ENCODE results near the gene GPRC5C.

GPRC5C gene

DNA sequence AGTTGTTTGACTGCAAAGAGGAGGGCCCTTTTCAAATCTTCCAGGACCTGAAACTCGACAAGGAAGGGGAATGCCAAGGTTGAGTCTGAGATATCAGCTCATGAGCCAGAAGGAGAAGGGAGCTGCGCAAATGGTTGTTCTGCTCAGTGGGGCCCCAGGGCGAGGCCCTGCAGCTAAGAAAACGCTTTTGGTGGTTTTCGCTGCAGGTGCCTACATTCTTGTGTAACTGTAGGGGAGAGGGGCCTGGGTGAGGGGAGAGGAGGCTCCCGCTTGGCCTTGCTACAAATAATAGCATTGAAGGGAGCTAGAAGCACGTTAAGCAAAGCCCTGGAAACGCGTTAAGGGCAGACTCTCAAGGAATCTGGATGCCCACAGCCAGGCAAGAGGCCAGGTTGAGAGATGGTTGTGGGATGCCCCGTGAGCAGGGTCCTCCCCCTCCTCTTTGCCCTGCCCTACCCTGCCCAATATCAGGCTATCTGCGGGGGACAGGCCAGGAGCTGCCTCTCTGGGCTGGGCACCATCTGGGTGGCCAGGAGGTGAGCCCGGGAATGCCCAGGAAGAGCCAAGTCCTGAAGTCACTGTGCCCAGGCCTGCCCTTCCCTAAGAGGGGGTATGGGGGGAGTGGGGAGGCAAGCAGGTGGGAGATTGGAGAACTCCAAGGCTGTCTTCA, 42.7 kb upstream of the GPRC5C start:
- TF ChIP-seq ESRRG (CRISPR knock-in tag; IDR thresholded peaks at IDR 0.05): no peak
- TF ChIP-seq ZNF565 (CRISPR knock-in tag; conservative IDR thresholded peaks at IDR 0.05; ENCODE audit: low read depth): no peak
- TF ChIP-seq CSDC2 (CRISPR knock-in tag; IDR thresholded peaks at IDR 0.05): no peak
- TF ChIP-seq RARB (CRISPR knock-in tag; IDR thresholded peaks at IDR 0.05): no peak
- TF ChIP-seq ARNTL (CRISPR knock-in tag; IDR thresholded peaks at IDR 0.05; ENCODE audit: borderline replicate concordance, low read depth): no peak
- no peak for TF ChIP-seq ZNF70 (CRISPR knock-in tag; IDR thresholded peaks at IDR 0.05)
- TF ChIP-seq ZFP30 (CRISPR knock-in tag; IDR thresholded peaks at IDR 0.05): no peak
- TF ChIP-seq PPARA (CRISPR knock-in tag; IDR thresholded peaks at IDR 0.05; ENCODE audit: borderline replicate concordance): no peak
- no peak for TF ChIP-seq ZNF8 (CRISPR knock-in tag; IDR thresholded peaks at IDR 0.05)
- TF ChIP-seq, protein P1, sequence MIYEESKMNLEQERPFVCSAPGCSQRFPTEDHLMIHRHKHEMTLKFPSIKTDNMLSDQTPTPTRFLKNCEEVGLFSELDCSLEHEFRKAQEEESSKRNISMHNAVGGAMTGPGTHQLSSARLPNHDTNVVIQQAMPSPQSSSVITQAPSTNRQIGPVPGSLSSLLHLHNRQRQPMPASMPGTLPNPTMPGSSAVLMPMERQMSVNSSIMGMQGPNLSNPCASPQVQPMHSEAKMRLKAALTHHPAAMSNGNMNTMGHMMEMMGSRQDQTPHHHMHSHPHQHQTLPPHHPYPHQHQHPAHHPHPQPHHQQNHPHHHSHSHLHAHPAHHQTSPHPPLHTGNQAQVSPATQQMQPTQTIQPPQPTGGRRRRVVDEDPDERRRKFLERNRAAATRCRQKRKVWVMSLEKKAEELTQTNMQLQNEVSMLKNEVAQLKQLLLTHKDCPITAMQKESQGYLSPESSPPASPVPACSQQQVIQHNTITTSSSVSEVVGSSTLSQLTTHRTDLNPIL (CRISPR knock-in tag; IDR thresholded peaks at IDR 0.05; ENCODE audit: low read depth): no peak
- TF ChIP-seq OSR1 (CRISPR knock-in tag; IDR thresholded peaks at IDR 0.05): no peak
- TF ChIP-seq SNAI2 (CRISPR knock-in tag; IDR thresholded peaks at IDR 0.05): no peak
- TF ChIP-seq, protein P2, sequence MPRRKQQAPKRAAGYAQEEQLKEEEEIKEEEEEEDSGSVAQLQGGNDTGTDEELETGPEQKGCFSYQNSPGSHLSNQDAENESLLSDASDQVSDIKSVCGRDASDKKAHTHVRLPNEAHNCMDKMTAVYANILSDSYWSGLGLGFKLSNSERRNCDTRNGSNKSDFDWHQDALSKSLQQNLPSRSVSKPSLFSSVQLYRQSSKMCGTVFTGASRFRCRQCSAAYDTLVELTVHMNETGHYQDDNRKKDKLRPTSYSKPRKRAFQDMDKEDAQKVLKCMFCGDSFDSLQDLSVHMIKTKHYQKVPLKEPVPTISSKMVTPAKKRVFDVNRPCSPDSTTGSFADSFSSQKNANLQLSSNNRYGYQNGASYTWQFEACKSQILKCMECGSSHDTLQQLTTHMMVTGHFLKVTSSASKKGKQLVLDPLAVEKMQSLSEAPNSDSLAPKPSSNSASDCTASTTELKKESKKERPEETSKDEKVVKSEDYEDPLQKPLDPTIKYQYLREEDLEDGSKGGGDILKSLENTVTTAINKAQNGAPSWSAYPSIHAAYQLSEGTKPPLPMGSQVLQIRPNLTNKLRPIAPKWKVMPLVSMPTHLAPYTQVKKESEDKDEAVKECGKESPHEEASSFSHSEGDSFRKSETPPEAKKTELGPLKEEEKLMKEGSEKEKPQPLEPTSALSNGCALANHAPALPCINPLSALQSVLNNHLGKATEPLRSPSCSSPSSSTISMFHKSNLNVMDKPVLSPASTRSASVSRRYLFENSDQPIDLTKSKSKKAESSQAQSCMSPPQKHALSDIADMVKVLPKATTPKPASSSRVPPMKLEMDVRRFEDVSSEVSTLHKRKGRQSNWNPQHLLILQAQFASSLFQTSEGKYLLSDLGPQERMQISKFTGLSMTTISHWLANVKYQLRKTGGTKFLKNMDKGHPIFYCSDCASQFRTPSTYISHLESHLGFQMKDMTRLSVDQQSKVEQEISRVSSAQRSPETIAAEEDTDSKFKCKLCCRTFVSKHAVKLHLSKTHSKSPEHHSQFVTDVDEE (CRISPR knock-in tag; IDR thresholded peaks at IDR 0.05): no peak
- no peak for TF ChIP-seq TCF4 (CRISPR knock-in tag; IDR thresholded peaks at IDR 0.05; ENCODE audit: borderline replicate concordance)
- TF ChIP-seq TOX (CRISPR knock-in tag; IDR thresholded peaks at IDR 0.05; ENCODE audit: borderline replicate concordance): no peak
- TF ChIP-seq, protein P3, sequence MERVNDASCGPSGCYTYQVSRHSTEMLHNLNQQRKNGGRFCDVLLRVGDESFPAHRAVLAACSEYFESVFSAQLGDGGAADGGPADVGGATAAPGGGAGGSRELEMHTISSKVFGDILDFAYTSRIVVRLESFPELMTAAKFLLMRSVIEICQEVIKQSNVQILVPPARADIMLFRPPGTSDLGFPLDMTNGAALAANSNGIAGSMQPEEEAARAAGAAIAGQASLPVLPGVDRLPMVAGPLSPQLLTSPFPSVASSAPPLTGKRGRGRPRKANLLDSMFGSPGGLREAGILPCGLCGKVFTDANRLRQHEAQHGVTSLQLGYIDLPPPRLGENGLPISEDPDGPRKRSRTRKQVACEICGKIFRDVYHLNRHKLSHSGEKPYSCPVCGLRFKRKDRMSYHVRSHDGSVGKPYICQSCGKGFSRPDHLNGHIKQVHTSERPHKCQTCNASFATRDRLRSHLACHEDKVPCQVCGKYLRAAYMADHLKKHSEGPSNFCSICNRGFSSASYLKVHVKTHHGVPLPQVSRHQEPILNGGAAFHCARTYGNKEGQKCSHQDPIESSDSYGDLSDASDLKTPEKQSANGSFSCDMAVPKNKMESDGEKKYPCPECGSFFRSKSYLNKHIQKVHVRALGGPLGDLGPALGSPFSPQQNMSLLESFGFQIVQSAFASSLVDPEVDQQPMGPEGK (CRISPR knock-in tag; IDR thresholded peaks at IDR 0.05; ENCODE audit: borderline replicate concordance): no peak
- ATAC-seq: no peak

DNA sequence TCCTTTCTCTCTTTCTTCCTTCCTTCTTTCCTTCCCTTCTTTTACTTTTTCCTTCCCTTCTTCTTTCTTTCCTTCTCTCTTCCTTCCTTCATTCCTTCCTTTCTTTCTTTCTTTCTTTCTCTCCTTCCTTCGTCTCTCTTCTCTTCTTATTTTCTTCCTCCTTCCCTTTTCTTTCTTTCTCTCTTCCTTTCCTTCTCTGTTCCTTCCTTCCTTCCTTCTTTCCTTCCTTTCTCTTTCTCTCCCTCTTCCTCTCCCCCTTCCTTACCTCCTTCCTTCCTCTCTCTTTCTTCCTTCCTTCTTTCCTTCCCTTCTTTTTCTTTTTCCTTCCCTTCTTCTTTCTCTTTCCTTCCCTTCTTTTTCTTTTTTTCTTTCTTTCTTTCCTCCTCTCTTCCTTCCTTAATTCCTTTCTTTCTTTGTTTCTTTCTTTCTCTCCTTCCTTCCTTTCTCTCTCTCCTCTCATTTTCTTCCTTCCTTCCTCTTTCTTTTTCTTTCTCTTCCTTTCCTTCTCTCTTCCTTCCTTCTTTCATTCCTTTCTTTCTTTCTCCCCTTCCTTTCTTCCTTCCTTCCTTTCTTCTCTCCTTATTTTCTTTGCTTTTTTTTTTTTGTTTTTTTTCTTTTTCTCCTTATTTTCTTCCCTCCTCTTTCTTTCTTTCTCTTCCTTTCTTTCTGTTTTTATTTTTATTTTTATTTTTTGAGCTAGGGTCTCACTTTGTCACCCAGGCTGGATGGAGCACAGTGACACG, 41.8 kb upstream of the GPRC5C start:
- no peak for TF ChIP-seq TCF4 (CRISPR knock-in tag; IDR thresholded peaks at IDR 0.05; ENCODE audit: borderline replicate concordance)
- TF ChIP-seq ESRRG (CRISPR knock-in tag; IDR thresholded peaks at IDR 0.05): no peak
- no peak for TF ChIP-seq ZFP3 (CRISPR knock-in tag; IDR thresholded peaks at IDR 0.05)
- TF ChIP-seq ZFP30 (CRISPR knock-in tag; IDR thresholded peaks at IDR 0.05): no peak
- TF ChIP-seq ZC3H10 (CRISPR knock-in tag; IDR thresholded peaks at IDR 0.05): no peak
- no peak for TF ChIP-seq GLIS3 (CRISPR knock-in tag; IDR thresholded peaks at IDR 0.05)
- TF ChIP-seq, protein P3 (CRISPR knock-in tag; IDR thresholded peaks at IDR 0.05; ENCODE audit: borderline replicate concordance): no peak
- no peak for ATAC-seq

DNA sequence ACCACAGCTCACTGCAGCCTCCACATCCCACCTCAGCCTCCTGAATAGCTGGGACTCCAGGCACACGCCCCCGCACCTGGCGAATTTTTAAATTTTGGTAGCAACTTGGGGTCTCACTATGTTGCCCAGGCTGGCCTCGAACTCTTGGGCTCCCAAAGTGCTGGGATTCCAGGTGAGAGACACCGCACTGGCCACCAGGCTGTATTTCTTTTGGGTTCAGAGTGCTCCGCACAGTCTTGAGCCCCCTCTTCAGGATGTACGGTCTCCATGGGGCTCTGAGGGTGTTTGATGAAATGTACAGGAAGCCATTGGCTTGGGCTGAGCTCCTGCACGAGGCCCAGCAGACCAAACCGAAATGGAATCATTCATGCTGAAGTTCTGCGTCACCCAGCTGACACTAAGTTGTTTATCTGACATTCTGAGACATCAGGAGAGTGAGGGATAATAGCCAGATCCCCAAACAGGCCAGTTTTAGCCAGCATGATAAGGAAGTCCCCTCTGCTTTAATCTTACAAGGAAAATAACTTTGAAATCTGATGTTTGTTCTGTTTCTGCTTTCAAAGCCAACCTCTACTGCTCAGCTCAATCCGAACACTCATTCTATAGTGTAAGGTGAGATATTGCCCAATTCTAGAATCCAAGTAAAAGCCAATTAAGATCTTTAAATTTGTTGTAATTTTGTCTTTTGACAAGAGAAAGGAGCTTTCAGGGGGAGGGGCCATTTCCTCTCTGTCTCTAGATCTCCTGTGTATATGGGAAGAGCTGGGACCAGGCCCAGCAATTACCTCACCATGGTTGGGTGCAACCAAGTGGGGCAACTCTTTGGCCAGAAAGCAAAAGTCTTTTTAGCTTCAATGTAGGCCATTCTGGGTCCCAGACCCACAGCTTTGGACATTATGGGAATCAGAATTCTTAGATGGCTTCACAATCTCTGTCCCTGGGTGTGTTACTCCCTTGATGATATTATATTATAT, 40.9 kb upstream of the GPRC5C start:
- no peak for ATAC-seq
- peak; percentile 59; the same call in 1 of the 2 replicates for TF ChIP-seq ESRRG (CRISPR knock-in tag; IDR thresholded peaks at IDR 0.05)
- peak; percentile 69 for TF ChIP-seq ISL1 (CRISPR knock-in tag; IDR thresholded peaks at IDR 0.05)
- no peak for TF ChIP-seq ZNF8 (CRISPR knock-in tag; IDR thresholded peaks at IDR 0.05)
- TF ChIP-seq, protein P4, sequence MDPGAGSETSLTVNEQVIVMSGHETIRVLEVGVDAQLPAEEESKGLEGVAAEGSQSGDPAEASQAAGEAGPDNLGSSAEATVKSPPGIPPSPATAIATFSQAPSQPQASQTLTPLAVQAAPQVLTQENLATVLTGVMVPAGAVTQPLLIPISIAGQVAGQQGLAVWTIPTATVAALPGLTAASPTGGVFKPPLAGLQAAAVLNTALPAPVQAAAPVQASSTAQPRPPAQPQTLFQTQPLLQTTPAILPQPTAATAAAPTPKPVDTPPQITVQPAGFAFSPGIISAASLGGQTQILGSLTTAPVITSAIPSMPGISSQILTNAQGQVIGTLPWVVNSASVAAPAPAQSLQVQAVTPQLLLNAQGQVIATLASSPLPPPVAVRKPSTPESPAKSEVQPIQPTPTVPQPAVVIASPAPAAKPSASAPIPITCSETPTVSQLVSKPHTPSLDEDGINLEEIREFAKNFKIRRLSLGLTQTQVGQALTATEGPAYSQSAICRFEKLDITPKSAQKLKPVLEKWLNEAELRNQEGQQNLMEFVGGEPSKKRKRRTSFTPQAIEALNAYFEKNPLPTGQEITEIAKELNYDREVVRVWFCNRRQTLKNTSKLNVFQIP (CRISPR knock-in tag; IDR thresholded peaks at IDR 0.05; ENCODE audit: borderline replicate concordance, low read depth): no peak
- TF ChIP-seq, protein P2 (CRISPR knock-in tag; IDR thresholded peaks at IDR 0.05): peak; percentile 89

Measured in SK-N-SH treated with all-trans-retinoic acid at 6 μM for 48 hours (cell line).